ENCODE results near the gene OMP.

OMP gene

GRCh38 chr11:77103319-77103718, 679 bp downstream of the OMP start:
- H3K27me3 ChIP-seq (ENCODE audit: control insufficient read depth in 2 of 2, insufficient read depth in 2 of 2, low read length in 2 of 2) = no peaks in the 10 kb centered on the region
- no peak overlapping the region for H3K9ac ChIP-seq (ENCODE audit: low read depth in 1 of 2, low read length in 2 of 2)
- no peaks in the 10 kb centered on the region for H3K9me3 ChIP-seq (ENCODE audit: control insufficient read depth in 2 of 2, low read length in 2 of 2)
- peaks cover 27 to 31% of the 10 kb centered on the region in 2 donors for H3K36me3 ChIP-seq (ENCODE audit: control insufficient read depth in 2 of 2, insufficient read depth in 2 of 2, low read length in 2 of 2)
- no peak overlapping the region for H3K27ac ChIP-seq (ENCODE audit: low read depth in 2 of 2, low read length in 2 of 2)
- no peak overlapping the region for H3K4me3 ChIP-seq (ENCODE audit: low read length in 2 of 2)
- peaks cover 21 to 36% of the 10 kb centered on the region in 2 donors for H3K4me1 ChIP-seq (ENCODE audit: control insufficient read depth in 2 of 2, insufficient read depth in 2 of 2, low read length in 2 of 2)

- Histone ChIP-seq H3K9me3 (ENCODE audit: control insufficient read depth in 2 of 2, low read length in 2 of 2) (no peaks in the 10 kb centered on the region), H3K4me3 (ENCODE audit: low read length in 2 of 2) (no peak overlapping the region), H3K4me1 (ENCODE audit: control insufficient read depth in 2 of 2, insufficient read depth in 2 of 2, low read length in 2 of 2) (peaks cover 26 to 46% of the 10 kb centered on the region in 2 donors), H3K9ac (ENCODE audit: low read depth in 1 of 2, low read length in 2 of 2) (no peak overlapping the region), H3K36me3 (ENCODE audit: control insufficient read depth in 2 of 2, insufficient read depth in 2 of 2, low read length in 2 of 2) (peaks cover 27 to 31% of the 10 kb centered on the region in 2 donors), H3K27ac (ENCODE audit: low read depth in 2 of 2, low read length in 2 of 2) (peak overlapping the region in 1 of 2 donors; percentile 71), H3K27me3 (ENCODE audit: control insufficient read depth in 2 of 2, insufficient read depth in 2 of 2, low read length in 2 of 2) (no peaks in the 10 kb centered on the region)
Measured at GRCh38 chr11:77104727-77105126, 2.1 kb downstream of the OMP start.

GRCh38 chr11:77106321-77106720, 3.7 kb downstream of the OMP start:
- Histone ChIP-seq H3K27me3 (ENCODE audit: control insufficient read depth in 2 of 2, insufficient read depth in 2 of 2, low read length in 2 of 2) (no peaks in the 10 kb centered on the region), H3K9ac (ENCODE audit: low read depth in 1 of 2, low read length in 2 of 2) (peak overlapping the region in 1 of 2 donors; percentile 26), H3K27ac (ENCODE audit: low read depth in 2 of 2, low read length in 2 of 2) (peak overlapping the region; percentile 70 to 71), H3K9me3 (ENCODE audit: control insufficient read depth in 2 of 2, low read length in 2 of 2) (no peaks in the 10 kb centered on the region), H3K4me3 (ENCODE audit: low read length in 2 of 2) (no peak overlapping the region), H3K4me1 (ENCODE audit: control insufficient read depth in 2 of 2, insufficient read depth in 2 of 2, low read length in 2 of 2) (peaks cover 28 to 60% of the 10 kb centered on the region in 2 donors), H3K36me3 (ENCODE audit: control insufficient read depth in 2 of 2, insufficient read depth in 2 of 2, low read length in 2 of 2) (peaks cover 21 to 25% of the 10 kb centered on the region in 2 donors)

GRCh38 chr11:77106759-77107158, 4.1 kb downstream of the OMP start:
- Histone ChIP-seq H3K9me3 (ENCODE audit: control insufficient read depth in 2 of 2, low read length in 2 of 2) (no peaks in the 10 kb centered on the region), H3K27me3 (ENCODE audit: control insufficient read depth in 2 of 2, insufficient read depth in 2 of 2, low read length in 2 of 2) (no peaks in the 10 kb centered on the region), H3K4me3 (ENCODE audit: low read length in 2 of 2) (no peak overlapping the region), H3K4me1 (ENCODE audit: control insufficient read depth in 2 of 2, insufficient read depth in 2 of 2, low read length in 2 of 2) (peaks cover 28 to 62% of the 10 kb centered on the region in 2 donors), H3K36me3 (ENCODE audit: control insufficient read depth in 2 of 2, insufficient read depth in 2 of 2, low read length in 2 of 2) (peaks cover 21 to 23% of the 10 kb centered on the region in 2 donors), H3K27ac (ENCODE audit: low read depth in 2 of 2, low read length in 2 of 2) (peak overlapping the region; percentile 70 to 71), H3K9ac (ENCODE audit: low read depth in 1 of 2, low read length in 2 of 2) (peak overlapping the region in 1 of 2 donors; percentile 26)

- H3K27ac ChIP-seq (ENCODE audit: low read depth in 2 of 2, low read length in 2 of 2) = peak overlapping the region; percentile 70 to 71
- H3K36me3 ChIP-seq (ENCODE audit: control insufficient read depth in 2 of 2, insufficient read depth in 2 of 2, low read length in 2 of 2) = peaks cover 16 to 23% of the 10 kb centered on the region in 2 donors
- no peaks in the 10 kb centered on the region for H3K27me3 ChIP-seq (ENCODE audit: control insufficient read depth in 2 of 2, insufficient read depth in 2 of 2, low read length in 2 of 2)
- peak overlapping the region in 1 of 2 donors; percentile 17 for H3K4me3 ChIP-seq (ENCODE audit: low read length in 2 of 2)
- H3K9me3 ChIP-seq (ENCODE audit: control insufficient read depth in 2 of 2, low read length in 2 of 2) = no peaks in the 10 kb centered on the region
- H3K9ac ChIP-seq (ENCODE audit: low read depth in 1 of 2, low read length in 2 of 2) = peak overlapping the region; percentile 14 to 30
- H3K4me1 ChIP-seq (ENCODE audit: control insufficient read depth in 2 of 2, insufficient read depth in 2 of 2, low read length in 2 of 2) = peaks cover 30 to 73% of the 10 kb centered on the region in 2 donors
Measured at GRCh38 chr11:77107950-77108349, 5.3 kb downstream of the OMP start.

- H3K4me1 ChIP-seq (ENCODE audit: control insufficient read depth in 2 of 2, insufficient read depth in 2 of 2, low read length in 2 of 2) = peaks cover 33 to 76% of the 10 kb centered on the region in 2 donors
- peak overlapping the region; percentile 70 to 71 for H3K27ac ChIP-seq (ENCODE audit: low read depth in 2 of 2, low read length in 2 of 2)
- H3K27me3 ChIP-seq (ENCODE audit: control insufficient read depth in 2 of 2, insufficient read depth in 2 of 2, low read length in 2 of 2) = no peaks in the 10 kb centered on the region
- H3K9me3 ChIP-seq (ENCODE audit: control insufficient read depth in 2 of 2, low read length in 2 of 2) = no peaks in the 10 kb centered on the region
- peak overlapping the region in 1 of 2 donors; percentile 17 for H3K4me3 ChIP-seq (ENCODE audit: low read length in 2 of 2)
- H3K9ac ChIP-seq (ENCODE audit: low read depth in 1 of 2, low read length in 2 of 2) = peak overlapping the region in 1 of 2 donors; percentile 14
- peaks cover 13 to 21% of the 10 kb centered on the region in 2 donors for H3K36me3 ChIP-seq (ENCODE audit: control insufficient read depth in 2 of 2, insufficient read depth in 2 of 2, low read length in 2 of 2)
Measured at GRCh38 chr11:77108436-77108835, 5.8 kb downstream of the OMP start.

GRCh38 chr11:77109236-77110019, 6.8 kb downstream of the OMP start:
- Histone ChIP-seq H3K9ac (ENCODE audit: low read depth in 1 of 2, low read length in 2 of 2) (no peak overlapping the region), H3K9me3 (ENCODE audit: control insufficient read depth in 2 of 2, low read length in 2 of 2) (no peaks in the 10 kb centered on the region), H3K4me1 (ENCODE audit: control insufficient read depth in 2 of 2, insufficient read depth in 2 of 2, low read length in 2 of 2) (peaks cover 32 to 74% of the 10 kb centered on the region in 2 donors), H3K27ac (ENCODE audit: low read depth in 2 of 2, low read length in 2 of 2) (peak overlapping the region; percentile 23 to 72), H3K27me3 (ENCODE audit: control insufficient read depth in 2 of 2, insufficient read depth in 2 of 2, low read length in 2 of 2) (no peaks in the 10 kb centered on the region), H3K4me3 (ENCODE audit: low read length in 2 of 2) (no peak overlapping the region), H3K36me3 (ENCODE audit: control insufficient read depth in 2 of 2, insufficient read depth in 2 of 2, low read length in 2 of 2) (peaks cover 13 to 21% of the 10 kb centered on the region in 2 donors)

GRCh38 chr11:77110836-77111235, 8.2 kb downstream of the OMP start:
- no peaks in the 10 kb centered on the region for H3K9me3 ChIP-seq (ENCODE audit: control insufficient read depth in 2 of 2, low read length in 2 of 2)
- no peaks in the 10 kb centered on the region for H3K27me3 ChIP-seq (ENCODE audit: control insufficient read depth in 2 of 2, insufficient read depth in 2 of 2, low read length in 2 of 2)
- no peak overlapping the region for H3K4me3 ChIP-seq (ENCODE audit: low read length in 2 of 2)
- peak overlapping the region in 1 of 2 donors; percentile 23 for H3K9ac ChIP-seq (ENCODE audit: low read depth in 1 of 2, low read length in 2 of 2)
- peaks cover 25 to 61% of the 10 kb centered on the region in 2 donors for H3K4me1 ChIP-seq (ENCODE audit: control insufficient read depth in 2 of 2, insufficient read depth in 2 of 2, low read length in 2 of 2)
- peak overlapping the region; percentile 35 to 72 for H3K27ac ChIP-seq (ENCODE audit: low read depth in 2 of 2, low read length in 2 of 2)
- H3K36me3 ChIP-seq (ENCODE audit: control insufficient read depth in 2 of 2, insufficient read depth in 2 of 2, low read length in 2 of 2) = peaks cover 26 to 27% of the 10 kb centered on the region in 2 donors

- H3K27ac ChIP-seq (ENCODE audit: low read depth in 2 of 2, low read length in 2 of 2) = peak overlapping the region; percentile 35 to 72
- no peaks in the 10 kb centered on the region for H3K9me3 ChIP-seq (ENCODE audit: control insufficient read depth in 2 of 2, low read length in 2 of 2)
Measured at GRCh38 chr11:77111277-77111676, 8.6 kb downstream of the OMP start.

GRCh38 chr11:77111946-77112345, 9.3 kb downstream of the OMP start:
- Histone ChIP-seq H3K4me3 (ENCODE audit: low read length in 2 of 2) (no peak overlapping the region), H3K36me3 (ENCODE audit: control insufficient read depth in 2 of 2, insufficient read depth in 2 of 2, low read length in 2 of 2) (peaks cover 35 to 37% of the 10 kb centered on the region in 2 donors), H3K4me1 (ENCODE audit: control insufficient read depth in 2 of 2, insufficient read depth in 2 of 2, low read length in 2 of 2) (peaks cover 25 to 54% of the 10 kb centered on the region in 2 donors), H3K9ac (ENCODE audit: low read depth in 1 of 2, low read length in 2 of 2) (no peak overlapping the region), H3K27ac (ENCODE audit: low read depth in 2 of 2, low read length in 2 of 2) (peak overlapping the region in 1 of 2 donors; percentile 34), H3K27me3 (ENCODE audit: control insufficient read depth in 2 of 2, insufficient read depth in 2 of 2, low read length in 2 of 2) (no peaks in the 10 kb centered on the region), H3K9me3 (ENCODE audit: control insufficient read depth in 2 of 2, low read length in 2 of 2) (no peaks in the 10 kb centered on the region)

More at GRCh38 chr11:77111277-77111676, 8.6 kb downstream of the OMP start:
- no peak overlapping the region for H3K4me3 ChIP-seq (ENCODE audit: low read length in 2 of 2)
- no peaks in the 10 kb centered on the region for H3K27me3 ChIP-seq (ENCODE audit: control insufficient read depth in 2 of 2, insufficient read depth in 2 of 2, low read length in 2 of 2)
- peaks cover 25 to 59% of the 10 kb centered on the region in 2 donors for H3K4me1 ChIP-seq (ENCODE audit: control insufficient read depth in 2 of 2, insufficient read depth in 2 of 2, low read length in 2 of 2)
- H3K36me3 ChIP-seq (ENCODE audit: control insufficient read depth in 2 of 2, insufficient read depth in 2 of 2, low read length in 2 of 2) = peaks cover 30 to 31% of the 10 kb centered on the region in 2 donors
- peak overlapping the region in 1 of 2 donors; percentile 23 for H3K9ac ChIP-seq (ENCODE audit: low read depth in 1 of 2, low read length in 2 of 2)

Measured in mucosa of rectum (tissue), 2 donors.